ENCODE results near the gene IFI27L2.

IFI27L2 gene

DNA sequence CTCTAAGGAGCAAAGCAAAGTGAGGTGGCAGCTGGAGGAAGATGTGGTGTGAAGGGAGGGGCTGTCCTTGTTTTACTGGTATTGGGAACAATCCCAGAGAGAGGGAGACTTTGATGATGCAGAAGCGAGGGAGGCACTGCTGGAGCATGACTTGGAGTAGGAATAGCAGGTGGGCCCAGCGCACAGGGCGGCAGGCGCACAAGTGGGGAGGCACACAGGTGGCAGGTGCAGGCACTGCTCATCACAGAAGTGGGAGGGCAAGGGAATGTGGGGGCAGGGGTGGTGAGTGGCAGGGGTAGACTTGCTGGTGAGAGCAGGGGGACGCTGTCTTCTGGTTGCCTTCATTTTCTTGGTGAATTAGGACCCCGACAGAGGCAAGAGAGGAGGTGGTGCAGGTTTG lies 30.4 kb downstream of the IFI27L2 start:
- DNase-seq: no peak
- Histone ChIP-seq H3K4me3 (ENCODE audit: low read depth, low read length) (no peak overlapping the region), H3K9me3 (ENCODE audit: severe bottlenecking) (no peaks in the 10 kb centered on the region), H3K27ac (no peak overlapping the region), H3K36me3 (no peaks in the 10 kb centered on the region; the same call in 1 of the 2 replicates), H3K27me3 (ENCODE audit: insufficient read depth, low read depth, severe bottlenecking) (no peaks in the 10 kb centered on the region)
- TF ChIP-seq, protein P1, sequence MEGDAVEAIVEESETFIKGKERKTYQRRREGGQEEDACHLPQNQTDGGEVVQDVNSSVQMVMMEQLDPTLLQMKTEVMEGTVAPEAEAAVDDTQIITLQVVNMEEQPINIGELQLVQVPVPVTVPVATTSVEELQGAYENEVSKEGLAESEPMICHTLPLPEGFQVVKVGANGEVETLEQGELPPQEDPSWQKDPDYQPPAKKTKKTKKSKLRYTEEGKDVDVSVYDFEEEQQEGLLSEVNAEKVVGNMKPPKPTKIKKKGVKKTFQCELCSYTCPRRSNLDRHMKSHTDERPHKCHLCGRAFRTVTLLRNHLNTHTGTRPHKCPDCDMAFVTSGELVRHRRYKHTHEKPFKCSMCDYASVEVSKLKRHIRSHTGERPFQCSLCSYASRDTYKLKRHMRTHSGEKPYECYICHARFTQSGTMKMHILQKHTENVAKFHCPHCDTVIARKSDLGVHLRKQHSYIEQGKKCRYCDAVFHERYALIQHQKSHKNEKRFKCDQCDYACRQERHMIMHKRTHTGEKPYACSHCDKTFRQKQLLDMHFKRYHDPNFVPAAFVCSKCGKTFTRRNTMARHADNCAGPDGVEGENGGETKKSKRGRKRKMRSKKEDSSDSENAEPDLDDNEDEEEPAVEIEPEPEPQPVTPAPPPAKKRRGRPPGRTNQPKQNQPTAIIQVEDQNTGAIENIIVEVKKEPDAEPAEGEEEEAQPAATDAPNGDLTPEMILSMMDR (IDR thresholded peaks at IDR 0.05; ENCODE audit: low read depth, low read length): no peak

DNA sequence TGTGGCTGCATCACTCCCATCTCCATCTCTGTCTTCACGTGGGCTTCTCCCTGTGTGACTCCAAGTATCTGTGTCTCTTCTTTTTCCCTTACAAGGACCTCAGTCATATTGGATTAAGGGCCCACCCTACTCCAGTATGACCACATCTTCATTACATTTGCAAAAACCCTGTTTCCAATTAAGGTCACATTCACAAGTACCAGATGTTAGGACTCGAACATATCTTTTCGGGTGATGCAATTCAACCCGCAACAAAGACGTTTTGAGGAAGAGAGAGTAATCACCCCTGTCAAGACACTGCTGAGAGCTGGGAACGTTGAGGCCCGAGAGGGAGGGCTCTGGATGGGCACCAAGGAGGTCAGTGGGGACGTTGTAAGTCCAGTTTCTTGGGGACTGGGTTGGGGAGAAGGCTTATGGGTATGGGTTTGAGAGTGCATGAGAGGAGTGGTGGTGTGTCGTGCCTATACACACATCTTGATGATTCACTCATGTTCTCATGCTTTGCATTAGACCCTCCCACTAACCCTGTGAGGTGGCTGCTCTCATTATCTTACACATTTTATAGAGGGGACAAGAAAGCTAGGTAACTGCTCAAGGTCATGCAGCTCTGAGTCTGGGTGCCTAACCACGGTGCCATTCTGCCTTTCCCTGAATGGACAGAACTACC lies 30.9 kb downstream of the IFI27L2 start:
- Histone ChIP-seq H3K27me3 (ENCODE audit: insufficient read depth, low read depth, severe bottlenecking) (no peaks in the 10 kb centered on the region), H3K27ac (no peak overlapping the region), H3K4me3 (ENCODE audit: low read depth, low read length) (no peak overlapping the region), H3K36me3 (no peaks in the 10 kb centered on the region; the same call in 1 of the 2 replicates), H3K9me3 (ENCODE audit: severe bottlenecking) (no peaks in the 10 kb centered on the region)
- TF ChIP-seq, protein P1 (IDR thresholded peaks at IDR 0.05; ENCODE audit: low read depth, low read length): no peak
- DNase-seq: no peak

DNA sequence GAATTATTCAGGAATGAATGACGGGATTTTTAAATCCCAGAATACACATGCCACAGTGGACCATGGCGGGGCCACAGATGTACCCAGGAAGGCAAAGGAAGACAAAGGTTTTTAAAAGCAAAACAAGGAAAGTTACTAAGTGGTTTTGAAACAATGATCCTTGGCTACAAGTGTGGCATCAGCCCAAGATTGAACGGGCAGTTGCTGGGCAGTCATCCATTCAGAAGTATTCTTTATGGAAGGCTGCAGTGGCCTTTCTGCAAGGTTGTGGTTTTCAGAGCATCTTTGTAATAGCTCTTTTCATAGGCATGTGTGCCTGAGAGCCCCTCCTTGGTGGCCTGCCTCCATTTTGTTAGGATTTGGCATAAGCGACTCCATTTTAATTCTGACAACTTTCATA lies 32.3 kb downstream of the IFI27L2 start:
- no peak overlapping the region for H3K4me3 ChIP-seq (ENCODE audit: low read depth, low read length)
- no peaks in the 10 kb centered on the region for H3K9me3 ChIP-seq (ENCODE audit: severe bottlenecking)
- no peak overlapping the region for H3K27ac ChIP-seq
- TF ChIP-seq, protein P1 (IDR thresholded peaks at IDR 0.05; ENCODE audit: low read depth, low read length): no peak
- H3K27me3 ChIP-seq (ENCODE audit: insufficient read depth, low read depth, severe bottlenecking): no peaks in the 10 kb centered on the region
- no peaks in the 10 kb centered on the region; the same call in 1 of the 2 replicates for H3K36me3 ChIP-seq
- no peak for DNase-seq

DNA sequence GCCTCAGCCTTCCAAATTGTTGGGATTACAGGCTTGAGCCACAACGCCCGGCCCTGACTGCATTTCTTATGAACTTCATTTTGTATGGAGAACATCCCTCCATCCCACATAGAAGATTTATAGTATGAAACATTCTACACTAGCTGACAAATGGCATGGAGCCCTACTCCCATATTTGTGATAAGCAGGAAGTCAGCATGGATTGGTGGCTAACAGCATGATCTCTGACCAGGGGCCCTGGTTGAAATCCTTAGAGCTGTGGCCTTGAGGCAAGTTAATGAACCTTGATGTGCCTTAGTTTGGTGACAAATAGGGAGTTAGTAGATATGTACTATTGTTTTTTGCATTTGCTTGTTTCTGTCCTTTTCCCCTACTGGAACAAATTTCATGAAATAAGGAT lies 36.0 kb downstream of the IFI27L2 start:
- DNase-seq: no peak
- Histone ChIP-seq H3K36me3 (no peaks in the 10 kb centered on the region; the same call in 1 of the 2 replicates), H3K27ac (no peak overlapping the region), H3K9me3 (ENCODE audit: severe bottlenecking) (no peaks in the 10 kb centered on the region), H3K4me3 (ENCODE audit: low read depth, low read length) (no peak overlapping the region), H3K27me3 (ENCODE audit: insufficient read depth, low read depth, severe bottlenecking) (no peaks in the 10 kb centered on the region)
- TF ChIP-seq, protein P1 (IDR thresholded peaks at IDR 0.05; ENCODE audit: low read depth, low read length): no peak

DNA sequence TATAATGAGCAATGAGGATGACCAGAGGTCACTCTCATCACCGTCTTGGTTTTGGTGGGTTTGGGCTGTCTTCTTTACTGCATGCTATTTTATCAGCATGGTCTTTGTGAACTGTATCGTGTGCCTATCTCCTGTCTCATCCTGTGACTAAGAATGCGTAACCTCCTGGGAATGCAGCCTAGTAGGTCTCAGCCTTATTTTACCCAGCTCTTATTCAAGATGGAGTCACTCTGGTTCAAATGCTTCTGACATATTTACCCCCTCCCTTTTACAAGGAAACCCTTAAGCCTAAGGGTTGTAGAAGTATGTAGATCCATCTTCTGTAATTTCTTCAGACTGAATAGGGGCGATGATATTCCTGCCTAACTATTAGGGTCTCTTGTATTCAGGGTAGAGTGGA lies 39.9 kb downstream of the IFI27L2 start:
- H3K36me3 ChIP-seq: peaks cover 3% of the 10 kb centered on the region; the same call in 1 of the 2 replicates
- H3K9me3 ChIP-seq (ENCODE audit: severe bottlenecking): peaks cover 5% of the 10 kb centered on the region
- no peak overlapping the region for H3K4me3 ChIP-seq (ENCODE audit: low read depth, low read length)
- no peaks in the 10 kb centered on the region for H3K27me3 ChIP-seq (ENCODE audit: insufficient read depth, low read depth, severe bottlenecking)
- TF ChIP-seq, protein P1 (IDR thresholded peaks at IDR 0.05; ENCODE audit: low read depth, low read length): no peak
- DNase-seq: no peak
- no peak overlapping the region for H3K27ac ChIP-seq

DNA sequence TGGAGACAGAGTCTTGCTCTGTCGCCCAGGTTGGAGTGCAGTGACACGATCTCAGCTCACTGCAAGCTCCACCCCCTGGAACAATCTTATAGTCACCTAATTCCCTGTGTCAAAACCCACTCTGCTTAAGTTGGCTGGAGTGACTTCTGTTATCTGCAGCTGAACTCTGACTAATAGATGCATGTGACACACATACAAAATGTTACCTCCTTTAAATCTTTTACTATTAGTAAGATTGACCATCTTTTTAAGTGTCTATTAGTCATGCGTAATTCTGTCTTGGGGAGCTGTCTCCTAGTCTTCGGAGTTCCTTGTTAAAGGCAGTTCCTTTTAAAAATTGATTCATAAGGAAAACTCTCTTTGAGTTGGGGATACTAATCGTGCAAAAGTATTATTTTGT lies 40.9 kb downstream of the IFI27L2 start:
- TF ChIP-seq, protein P1 (IDR thresholded peaks at IDR 0.05; ENCODE audit: low read depth, low read length): no peak
- H3K36me3 ChIP-seq: peaks cover 3% of the 10 kb centered on the region; the same call in 1 of the 2 replicates
- no peak for DNase-seq
- no peak overlapping the region for H3K4me3 ChIP-seq (ENCODE audit: low read depth, low read length)
- no peak overlapping the region for H3K27ac ChIP-seq
- H3K27me3 ChIP-seq (ENCODE audit: insufficient read depth, low read depth, severe bottlenecking): no peaks in the 10 kb centered on the region
- H3K9me3 ChIP-seq (ENCODE audit: severe bottlenecking): peaks cover 5% of the 10 kb centered on the region
